ENCODE results near the gene SSBP2.

- TF ChIP-seq, protein P1, sequence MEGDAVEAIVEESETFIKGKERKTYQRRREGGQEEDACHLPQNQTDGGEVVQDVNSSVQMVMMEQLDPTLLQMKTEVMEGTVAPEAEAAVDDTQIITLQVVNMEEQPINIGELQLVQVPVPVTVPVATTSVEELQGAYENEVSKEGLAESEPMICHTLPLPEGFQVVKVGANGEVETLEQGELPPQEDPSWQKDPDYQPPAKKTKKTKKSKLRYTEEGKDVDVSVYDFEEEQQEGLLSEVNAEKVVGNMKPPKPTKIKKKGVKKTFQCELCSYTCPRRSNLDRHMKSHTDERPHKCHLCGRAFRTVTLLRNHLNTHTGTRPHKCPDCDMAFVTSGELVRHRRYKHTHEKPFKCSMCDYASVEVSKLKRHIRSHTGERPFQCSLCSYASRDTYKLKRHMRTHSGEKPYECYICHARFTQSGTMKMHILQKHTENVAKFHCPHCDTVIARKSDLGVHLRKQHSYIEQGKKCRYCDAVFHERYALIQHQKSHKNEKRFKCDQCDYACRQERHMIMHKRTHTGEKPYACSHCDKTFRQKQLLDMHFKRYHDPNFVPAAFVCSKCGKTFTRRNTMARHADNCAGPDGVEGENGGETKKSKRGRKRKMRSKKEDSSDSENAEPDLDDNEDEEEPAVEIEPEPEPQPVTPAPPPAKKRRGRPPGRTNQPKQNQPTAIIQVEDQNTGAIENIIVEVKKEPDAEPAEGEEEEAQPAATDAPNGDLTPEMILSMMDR (IDR thresholded peaks at IDR 0.05) = no peak
- no peak for TF ChIP-seq POLR2A (IDR thresholded peaks at IDR 0.05)
Measured at GRCh38 chr5:81365541-81365940, 385.4 kb downstream of the SSBP2 start.

All from Peyer's patch (tissue), 4 donors.